ENCODE results near the gene DUS3L.

Gene DUS3L

DNA sequence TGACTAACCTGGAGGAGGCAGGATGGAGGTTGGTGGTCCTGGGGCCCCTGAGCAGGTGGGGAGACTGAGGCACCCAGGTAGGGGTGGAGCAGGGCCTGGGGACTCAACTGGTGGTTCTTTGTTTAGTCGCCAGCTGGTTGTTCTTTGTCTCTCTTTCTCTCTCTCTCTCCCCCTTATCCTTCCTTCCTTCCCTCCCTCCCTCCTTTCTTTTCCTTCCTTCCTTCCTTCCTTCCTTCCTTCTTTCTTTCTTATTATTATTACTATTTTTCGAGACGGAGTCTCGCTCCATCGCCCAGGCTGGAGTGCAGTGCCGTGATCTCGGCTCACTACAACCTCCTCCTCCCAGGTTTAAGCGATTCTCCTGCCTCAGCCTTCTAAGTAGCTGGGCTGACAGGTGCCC lies 7.3 kb upstream of the DUS3L start:
- TF ChIP-seq, protein P1, sequence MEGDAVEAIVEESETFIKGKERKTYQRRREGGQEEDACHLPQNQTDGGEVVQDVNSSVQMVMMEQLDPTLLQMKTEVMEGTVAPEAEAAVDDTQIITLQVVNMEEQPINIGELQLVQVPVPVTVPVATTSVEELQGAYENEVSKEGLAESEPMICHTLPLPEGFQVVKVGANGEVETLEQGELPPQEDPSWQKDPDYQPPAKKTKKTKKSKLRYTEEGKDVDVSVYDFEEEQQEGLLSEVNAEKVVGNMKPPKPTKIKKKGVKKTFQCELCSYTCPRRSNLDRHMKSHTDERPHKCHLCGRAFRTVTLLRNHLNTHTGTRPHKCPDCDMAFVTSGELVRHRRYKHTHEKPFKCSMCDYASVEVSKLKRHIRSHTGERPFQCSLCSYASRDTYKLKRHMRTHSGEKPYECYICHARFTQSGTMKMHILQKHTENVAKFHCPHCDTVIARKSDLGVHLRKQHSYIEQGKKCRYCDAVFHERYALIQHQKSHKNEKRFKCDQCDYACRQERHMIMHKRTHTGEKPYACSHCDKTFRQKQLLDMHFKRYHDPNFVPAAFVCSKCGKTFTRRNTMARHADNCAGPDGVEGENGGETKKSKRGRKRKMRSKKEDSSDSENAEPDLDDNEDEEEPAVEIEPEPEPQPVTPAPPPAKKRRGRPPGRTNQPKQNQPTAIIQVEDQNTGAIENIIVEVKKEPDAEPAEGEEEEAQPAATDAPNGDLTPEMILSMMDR (IDR thresholded peaks at IDR 0.05; ENCODE audit: low read depth, low read length, missing control alignments) = no peak
- no peak for DNase-seq (ENCODE audit: extremely low read depth, low read depth)

DNA sequence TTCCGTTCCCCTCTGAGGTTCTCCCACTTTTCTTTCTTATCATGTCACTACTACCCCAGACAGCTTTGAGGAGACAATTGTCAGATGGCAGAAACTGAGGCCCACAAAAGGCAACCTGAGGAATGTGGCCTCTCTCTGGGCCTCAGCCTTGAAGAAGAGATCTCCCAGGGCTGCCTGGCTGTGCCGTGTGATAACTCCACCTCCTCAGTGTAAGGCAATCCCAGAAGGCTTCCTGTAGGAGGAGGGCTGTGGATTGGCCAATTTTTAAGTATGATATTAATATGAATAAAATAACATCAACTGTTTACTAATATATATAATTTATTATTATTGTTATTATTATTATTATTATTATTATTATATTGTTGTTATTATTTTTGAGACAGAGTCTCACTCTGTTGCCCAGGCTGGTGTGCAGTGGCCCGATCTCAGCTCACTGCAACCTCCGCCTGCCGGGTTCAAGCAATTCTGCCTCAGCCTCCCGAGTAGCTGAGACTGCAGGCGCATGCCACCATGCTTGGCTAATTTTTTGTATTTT lies 4.5 kb upstream of the DUS3L start:
- no peak overlapping the region for H3K4me3 ChIP-seq (replicated peaks; ENCODE audit: low read depth, low read length)
- no peak for DNase-seq (ENCODE audit: extremely low read depth, low read depth)
- TF ChIP-seq, protein P1 (IDR thresholded peaks at IDR 0.05; ENCODE audit: low read depth, low read length, missing control alignments) = no peak

More for the DNA sequence above, 7.3 kb upstream of the DUS3L start:
- no peak overlapping the region for H3K4me3 ChIP-seq (replicated peaks; ENCODE audit: low read depth, low read length)

DNA sequence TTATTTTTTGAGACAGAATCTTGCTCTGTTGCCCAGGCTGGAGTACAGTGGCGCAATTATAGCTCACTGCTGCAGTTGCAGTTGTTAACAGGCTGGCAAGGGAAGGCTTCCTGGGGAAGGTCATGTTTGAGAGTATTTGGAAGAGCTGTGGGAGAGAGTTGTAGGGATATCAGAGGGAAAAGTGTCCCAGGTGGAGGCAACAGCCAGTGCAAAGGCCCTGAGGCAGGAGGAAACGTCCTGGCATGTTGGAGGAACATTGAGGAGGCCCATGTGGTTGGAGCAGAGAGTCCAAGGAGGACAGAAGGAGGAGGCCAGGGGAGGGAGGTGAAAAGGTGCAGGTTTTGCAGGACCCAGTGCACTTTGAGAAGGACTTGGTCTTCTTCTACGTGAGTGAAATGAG lies 2.2 kb upstream of the DUS3L start:
- DNase-seq (ENCODE audit: extremely low read depth, low read depth) = no peak
- no peak overlapping the region for H3K4me3 ChIP-seq (replicated peaks; ENCODE audit: low read depth, low read length)
- TF ChIP-seq, protein P1 (IDR thresholded peaks at IDR 0.05; ENCODE audit: low read depth, low read length, missing control alignments) = no peak

DNA sequence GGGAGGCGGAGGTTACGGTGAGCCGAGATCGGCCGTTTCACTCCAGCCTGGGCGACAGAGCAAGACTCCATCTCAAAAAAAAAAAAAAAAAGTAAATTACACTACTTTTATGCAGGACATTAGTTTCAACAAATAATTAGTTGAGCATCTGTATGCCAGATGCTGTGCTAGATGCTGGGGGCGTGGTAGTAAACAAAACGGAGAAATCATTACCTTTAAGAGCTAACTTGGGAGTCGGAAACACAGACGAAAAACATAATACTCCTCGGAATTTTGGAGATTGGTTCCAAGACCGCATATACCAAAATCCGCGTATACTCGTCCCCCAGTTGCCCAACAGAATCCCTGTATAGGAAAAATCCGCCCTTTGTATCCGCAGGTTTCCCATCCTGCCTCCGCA lies 1.3 kb upstream of the DUS3L start:
- peak; percentile 68 for DNase-seq (ENCODE audit: extremely low read depth, low read depth)
- TF ChIP-seq, protein P1 (IDR thresholded peaks at IDR 0.05; ENCODE audit: low read depth, low read length, missing control alignments) = no peak

DNA sequence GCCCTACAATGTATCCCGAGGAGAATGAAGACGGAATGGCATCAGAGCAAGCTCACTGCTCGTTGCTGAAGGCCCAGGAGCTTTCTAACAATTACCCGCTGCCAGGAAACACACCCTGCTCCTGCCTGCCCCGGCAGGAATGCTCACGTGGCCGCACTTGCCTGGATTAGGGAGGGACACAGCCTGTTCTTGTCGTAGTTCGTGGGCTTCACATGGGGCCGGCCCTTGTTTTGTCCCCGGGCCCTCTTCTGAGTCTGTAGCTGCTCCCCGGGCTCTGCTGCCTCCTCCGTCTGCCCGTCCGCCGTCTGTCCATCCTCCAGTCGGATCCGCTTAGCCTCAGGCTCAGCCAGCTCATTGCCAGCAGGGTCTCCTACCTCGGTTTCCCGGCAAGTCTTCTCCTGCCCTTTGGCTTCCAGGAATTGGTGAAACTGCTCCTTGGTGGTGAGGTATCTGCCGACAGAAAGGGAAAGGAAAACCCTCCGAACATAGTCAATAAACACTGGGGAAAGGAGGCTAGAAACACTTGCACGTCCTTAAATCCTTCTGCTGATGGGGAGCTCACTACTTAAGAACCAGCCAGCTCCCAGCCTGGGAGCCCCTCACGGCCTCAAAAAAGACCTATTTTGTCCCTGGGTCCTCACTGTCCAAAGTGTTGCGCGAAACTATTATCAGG lies 941 bp downstream of the DUS3L start:
- H3K4me3 ChIP-seq (replicated peaks; ENCODE audit: low read depth, low read length) = peak overlapping the region; percentile 81
- DNase-seq (ENCODE audit: extremely low read depth, low read depth) = no peak
- TF ChIP-seq, protein P1 (IDR thresholded peaks at IDR 0.05; ENCODE audit: low read depth, low read length, missing control alignments) = no peak

More for the DNA sequence above, 1.3 kb upstream of the DUS3L start:
- H3K4me3 ChIP-seq (replicated peaks; ENCODE audit: low read depth, low read length) = no peak overlapping the region

DNA sequence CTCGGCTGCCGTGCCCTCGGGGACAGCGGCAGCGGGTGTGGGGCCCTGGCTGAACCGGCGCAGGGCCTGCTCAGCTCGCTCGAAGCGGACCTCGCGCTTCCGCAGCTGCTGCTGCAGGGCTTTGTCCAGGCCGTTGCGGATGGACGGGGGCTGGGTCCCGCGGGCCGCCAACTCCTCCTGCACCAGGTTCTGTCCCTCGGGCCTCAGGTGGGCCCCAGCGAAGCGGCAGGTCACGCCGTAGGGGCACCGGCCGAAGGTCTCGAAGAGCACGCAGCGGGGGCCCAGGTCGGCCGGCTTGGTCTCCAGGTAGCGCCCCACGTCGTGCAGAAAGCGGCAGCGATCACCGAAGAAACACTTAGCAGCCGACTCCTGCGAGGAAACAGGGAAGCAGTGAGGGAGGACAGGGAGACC lies 1.6 kb downstream of the DUS3L start:
- TF ChIP-seq, protein P1 (IDR thresholded peaks at IDR 0.05; ENCODE audit: low read depth, low read length, missing control alignments) = no peak
- H3K4me3 ChIP-seq (replicated peaks; ENCODE audit: low read depth, low read length) = peak overlapping the region; percentile 81
- DNase-seq (ENCODE audit: extremely low read depth, low read depth) = no peak
